Caki2 (cell line): Measurements from ENCODE around the gene ZNF641. TPM values are rescaled to one million over a fixed set of nuclear protein-coding genes. Genes with fewer than 3 reads are reported as not detected.

Experiments
- total RNA-seq: library from RNA; depleted of rRNA; stranded (reverse); fragments of >200 nt; shearing (Covaris generic); gene quantifications from 2 replicates; pipeline ENCODE4 v1.2.3, GENCODE V29; 2014; ENCODE audit warnings: low replicate concordance; rRNA removed

ZNF641 gene
- total RNA-seq, 1 experiment from 2014 or later, result 3.5 TPM

Other genes starting within 250 kb of the ZNF641 start
- gene SENP1, start 244.8 kb downstream of the ZNF641 start, total RNA-seq, result 18.4 and 23.3 TPM in 2 replicates
- 65.4 and 193 TPM in 2 replicates for gene PFKM, start 231.6 kb downstream of the ZNF641 start, total RNA-seq
- 14.0 and 20.9 TPM in 2 replicates for gene ASB8, start 193.4 kb downstream of the ZNF641 start, total RNA-seq
- not detected in 2 replicates for gene CCDC184, start 167.3 kb downstream of the ZNF641 start, total RNA-seq
- gene OR10AD1, start 147.6 kb downstream of the ZNF641 start, total RNA-seq, result not detected in 2 replicates
- not detected in 2 replicates for gene ANP32D, start 121.6 kb upstream of the ZNF641 start, total RNA-seq
- gene C12orf54, start 131.6 kb upstream of the ZNF641 start, total RNA-seq, result not detected in 2 replicates
- not detected in 2 replicates for gene OR8S1, start 174.7 kb upstream of the ZNF641 start, total RNA-seq
- gene LALBA, start 219.1 kb upstream of the ZNF641 start, total RNA-seq, result not detected in 2 replicates